ENCODE data around the gene MAPRE2.

MAPRE2 gene

GRCh38 chr18:35130236-35130635, 89.0 kb downstream of the MAPRE2 start:
- Histone ChIP-seq H3K36me3 (ENCODE audit: control insufficient read depth, insufficient read depth, low read length) (peaks cover 64% of the 10 kb centered on the region), H3K4me1 (ENCODE audit: control insufficient read depth, insufficient read depth, low read length, poor library complexity, severe bottlenecking) (no peaks in the 10 kb centered on the region), H3K9me3 (ENCODE audit: control insufficient read depth, low read length) (no peaks in the 10 kb centered on the region), H3K4me3 (ENCODE audit: insufficient read depth, low read depth, low read length, poor library complexity, severe bottlenecking) (no peak overlapping the region), H3K27ac (ENCODE audit: insufficient read depth, low read length, poor library complexity, severe bottlenecking) (no peak overlapping the region), H3K27me3 (replicated peaks; ENCODE audit: control insufficient read depth, insufficient read depth, low read length, poor library complexity, severe bottlenecking) (no peaks in the 10 kb centered on the region)
- DNase-seq: no peak

- no peaks in the 10 kb centered on the region for H3K4me1 ChIP-seq (ENCODE audit: control insufficient read depth, insufficient read depth, low read length, poor library complexity, severe bottlenecking)
- no peak for DNase-seq
- H3K36me3 ChIP-seq (ENCODE audit: control insufficient read depth, insufficient read depth, low read length): peaks cover 75% of the 10 kb centered on the region
- H3K27me3 ChIP-seq (replicated peaks; ENCODE audit: control insufficient read depth, insufficient read depth, low read length, poor library complexity, severe bottlenecking): no peaks in the 10 kb centered on the region
- no peak overlapping the region for H3K27ac ChIP-seq (ENCODE audit: insufficient read depth, low read length, poor library complexity, severe bottlenecking)
- no peak overlapping the region for H3K4me3 ChIP-seq (ENCODE audit: insufficient read depth, low read depth, low read length, poor library complexity, severe bottlenecking)
- H3K9me3 ChIP-seq (ENCODE audit: control insufficient read depth, low read length): no peaks in the 10 kb centered on the region
These were observed 90.3 kb downstream of the MAPRE2 start for GRCh38 chr18:35131387-35132020.

DNA sequence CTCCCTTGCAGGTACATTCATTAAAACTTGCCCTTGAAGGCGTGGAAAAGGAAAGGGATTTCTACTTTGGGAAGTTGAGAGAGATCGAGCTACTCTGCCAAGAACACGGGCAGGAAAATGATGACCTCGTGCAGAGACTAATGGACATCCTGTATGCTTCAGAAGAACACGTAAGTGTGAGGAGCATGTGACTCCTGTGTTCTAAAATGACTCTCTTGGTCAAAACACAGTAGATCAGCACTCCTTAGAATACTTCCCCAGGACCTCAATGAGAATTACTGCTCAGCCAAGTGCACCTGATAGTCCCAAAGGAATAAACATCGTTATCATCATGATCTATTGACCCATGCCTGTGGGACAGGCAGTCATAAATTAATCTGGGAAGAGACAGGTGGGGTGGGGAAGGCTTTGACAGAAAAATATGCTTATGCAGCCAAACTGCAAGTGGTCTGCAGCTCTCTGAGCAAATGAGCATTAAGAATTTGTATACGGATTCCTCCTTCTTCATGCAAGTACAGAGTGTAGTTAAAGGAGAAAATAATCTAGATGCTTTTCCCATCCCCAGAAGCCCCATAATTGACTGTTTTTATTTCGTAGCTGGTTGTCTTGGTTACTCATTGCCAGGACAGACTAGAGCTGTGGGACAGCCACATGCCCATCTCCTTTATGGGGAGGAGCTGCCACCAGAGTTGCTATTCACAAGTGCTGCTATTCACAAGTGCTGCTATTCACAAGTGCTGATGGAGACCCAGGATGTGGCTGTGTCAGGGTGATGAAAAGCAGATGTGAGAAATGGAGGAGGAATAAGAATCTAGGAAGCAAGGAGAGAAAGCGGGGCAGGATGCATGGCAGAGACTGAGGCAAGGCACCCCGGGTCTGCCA, 91.0 kb downstream of the MAPRE2 start:
- Histone ChIP-seq H3K4me1 (ENCODE audit: control insufficient read depth, insufficient read depth, low read length, poor library complexity, severe bottlenecking) (no peaks in the 10 kb centered on the region), H3K27ac (ENCODE audit: insufficient read depth, low read length, poor library complexity, severe bottlenecking) (no peak overlapping the region), H3K4me3 (ENCODE audit: insufficient read depth, low read depth, low read length, poor library complexity, severe bottlenecking) (no peak overlapping the region), H3K27me3 (replicated peaks; ENCODE audit: control insufficient read depth, insufficient read depth, low read length, poor library complexity, severe bottlenecking) (no peaks in the 10 kb centered on the region), H3K36me3 (ENCODE audit: control insufficient read depth, insufficient read depth, low read length) (peaks cover 73% of the 10 kb centered on the region), H3K9me3 (ENCODE audit: control insufficient read depth, low read length) (no peaks in the 10 kb centered on the region)
- DNase-seq: no peak

- Histone ChIP-seq H3K9me3 (ENCODE audit: control insufficient read depth, low read length) (no peaks in the 10 kb centered on the region), H3K4me3 (ENCODE audit: insufficient read depth, low read depth, low read length, poor library complexity, severe bottlenecking) (no peak overlapping the region), H3K36me3 (ENCODE audit: control insufficient read depth, insufficient read depth, low read length) (peaks cover 67% of the 10 kb centered on the region), H3K27me3 (replicated peaks; ENCODE audit: control insufficient read depth, insufficient read depth, low read length, poor library complexity, severe bottlenecking) (no peaks in the 10 kb centered on the region), H3K27ac (ENCODE audit: insufficient read depth, low read length, poor library complexity, severe bottlenecking) (no peak overlapping the region), H3K4me1 (ENCODE audit: control insufficient read depth, insufficient read depth, low read length, poor library complexity, severe bottlenecking) (no peaks in the 10 kb centered on the region)
- DNase-seq: no peak
These were observed 93.0 kb downstream of the MAPRE2 start for GRCh38 chr18:35134190-35134730.

- Histone ChIP-seq H3K4me1 (ENCODE audit: control insufficient read depth, insufficient read depth, low read length, poor library complexity, severe bottlenecking) (no peaks in the 10 kb centered on the region), H3K4me3 (ENCODE audit: insufficient read depth, low read depth, low read length, poor library complexity, severe bottlenecking) (no peak overlapping the region), H3K9me3 (ENCODE audit: control insufficient read depth, low read length) (no peaks in the 10 kb centered on the region), H3K27me3 (replicated peaks; ENCODE audit: control insufficient read depth, insufficient read depth, low read length, poor library complexity, severe bottlenecking) (no peaks in the 10 kb centered on the region), H3K36me3 (ENCODE audit: control insufficient read depth, insufficient read depth, low read length) (peaks cover 66% of the 10 kb centered on the region), H3K27ac (ENCODE audit: insufficient read depth, low read length, poor library complexity, severe bottlenecking) (no peak overlapping the region)
- no peak for DNase-seq
These were observed 93.7 kb downstream of the MAPRE2 start for GRCh38 chr18:35134791-35135531.

DNA sequence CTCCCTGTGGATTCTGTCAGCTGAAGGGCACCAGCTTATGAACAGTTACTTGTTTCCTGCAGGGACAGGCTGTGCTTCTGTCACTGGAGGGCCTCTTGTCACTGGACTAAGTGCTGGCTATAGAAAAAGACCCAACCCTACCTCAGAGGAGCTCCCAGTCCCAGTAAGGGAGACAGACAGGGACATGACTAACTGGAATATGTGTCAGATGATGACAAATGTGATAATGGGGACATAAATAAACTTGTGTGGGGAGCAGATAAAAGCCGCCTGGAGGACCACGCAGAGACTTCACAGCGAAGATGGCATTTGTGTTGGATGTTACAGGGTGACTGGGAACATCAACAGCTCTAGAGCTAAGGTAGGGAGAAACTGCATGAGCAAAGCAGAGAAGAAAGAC, 95.0 kb downstream of the MAPRE2 start:
- Histone ChIP-seq H3K27ac (ENCODE audit: insufficient read depth, low read length, poor library complexity, severe bottlenecking) (no peak overlapping the region), H3K27me3 (replicated peaks; ENCODE audit: control insufficient read depth, insufficient read depth, low read length, poor library complexity, severe bottlenecking) (no peaks in the 10 kb centered on the region), H3K4me1 (ENCODE audit: control insufficient read depth, insufficient read depth, low read length, poor library complexity, severe bottlenecking) (no peaks in the 10 kb centered on the region), H3K4me3 (ENCODE audit: insufficient read depth, low read depth, low read length, poor library complexity, severe bottlenecking) (no peak overlapping the region), H3K9me3 (ENCODE audit: control insufficient read depth, low read length) (no peaks in the 10 kb centered on the region), H3K36me3 (ENCODE audit: control insufficient read depth, insufficient read depth, low read length) (peaks cover 65% of the 10 kb centered on the region)
- DNase-seq: no peak

- H3K27ac ChIP-seq (ENCODE audit: insufficient read depth, low read length, poor library complexity, severe bottlenecking): no peak overlapping the region
- no peaks in the 10 kb centered on the region for H3K27me3 ChIP-seq (replicated peaks; ENCODE audit: control insufficient read depth, insufficient read depth, low read length, poor library complexity, severe bottlenecking)
- no peaks in the 10 kb centered on the region for H3K9me3 ChIP-seq (ENCODE audit: control insufficient read depth, low read length)
- H3K4me1 ChIP-seq (ENCODE audit: control insufficient read depth, insufficient read depth, low read length, poor library complexity, severe bottlenecking): no peaks in the 10 kb centered on the region
- H3K36me3 ChIP-seq (ENCODE audit: control insufficient read depth, insufficient read depth, low read length): peaks cover 59% of the 10 kb centered on the region
- DNase-seq: no peak
- no peak overlapping the region for H3K4me3 ChIP-seq (ENCODE audit: insufficient read depth, low read depth, low read length, poor library complexity, severe bottlenecking)
These were observed 95.7 kb downstream of the MAPRE2 start for GRCh38 chr18:35136885-35137284.

- no peak for DNase-seq
- H3K27me3 ChIP-seq (replicated peaks; ENCODE audit: control insufficient read depth, insufficient read depth, low read length, poor library complexity, severe bottlenecking): no peaks in the 10 kb centered on the region
- no peaks in the 10 kb centered on the region for H3K9me3 ChIP-seq (ENCODE audit: control insufficient read depth, low read length)
- H3K4me1 ChIP-seq (ENCODE audit: control insufficient read depth, insufficient read depth, low read length, poor library complexity, severe bottlenecking): no peaks in the 10 kb centered on the region
- no peak overlapping the region for H3K4me3 ChIP-seq (ENCODE audit: insufficient read depth, low read depth, low read length, poor library complexity, severe bottlenecking)
- H3K36me3 ChIP-seq (ENCODE audit: control insufficient read depth, insufficient read depth, low read length): peaks cover 52% of the 10 kb centered on the region
- no peak overlapping the region for H3K27ac ChIP-seq (ENCODE audit: insufficient read depth, low read length, poor library complexity, severe bottlenecking)
These were observed 96.4 kb downstream of the MAPRE2 start for GRCh38 chr18:35137632-35138031.

- Histone ChIP-seq H3K4me3 (ENCODE audit: insufficient read depth, low read depth, low read length, poor library complexity, severe bottlenecking) (no peak overlapping the region), H3K9me3 (ENCODE audit: control insufficient read depth, low read length) (no peaks in the 10 kb centered on the region), H3K27me3 (replicated peaks; ENCODE audit: control insufficient read depth, insufficient read depth, low read length, poor library complexity, severe bottlenecking) (no peaks in the 10 kb centered on the region), H3K27ac (ENCODE audit: insufficient read depth, low read length, poor library complexity, severe bottlenecking) (no peak overlapping the region), H3K36me3 (ENCODE audit: control insufficient read depth, insufficient read depth, low read length) (peaks cover 49% of the 10 kb centered on the region), H3K4me1 (ENCODE audit: control insufficient read depth, insufficient read depth, low read length, poor library complexity, severe bottlenecking) (no peaks in the 10 kb centered on the region)
- no peak for DNase-seq
These were observed 97.6 kb downstream of the MAPRE2 start for GRCh38 chr18:35138773-35139172.

All from effector memory CD4-positive, alpha-beta T cell (primary cell).